Measurements from ENCODE around the gene LOXHD1.

LOXHD1 gene

DNA sequence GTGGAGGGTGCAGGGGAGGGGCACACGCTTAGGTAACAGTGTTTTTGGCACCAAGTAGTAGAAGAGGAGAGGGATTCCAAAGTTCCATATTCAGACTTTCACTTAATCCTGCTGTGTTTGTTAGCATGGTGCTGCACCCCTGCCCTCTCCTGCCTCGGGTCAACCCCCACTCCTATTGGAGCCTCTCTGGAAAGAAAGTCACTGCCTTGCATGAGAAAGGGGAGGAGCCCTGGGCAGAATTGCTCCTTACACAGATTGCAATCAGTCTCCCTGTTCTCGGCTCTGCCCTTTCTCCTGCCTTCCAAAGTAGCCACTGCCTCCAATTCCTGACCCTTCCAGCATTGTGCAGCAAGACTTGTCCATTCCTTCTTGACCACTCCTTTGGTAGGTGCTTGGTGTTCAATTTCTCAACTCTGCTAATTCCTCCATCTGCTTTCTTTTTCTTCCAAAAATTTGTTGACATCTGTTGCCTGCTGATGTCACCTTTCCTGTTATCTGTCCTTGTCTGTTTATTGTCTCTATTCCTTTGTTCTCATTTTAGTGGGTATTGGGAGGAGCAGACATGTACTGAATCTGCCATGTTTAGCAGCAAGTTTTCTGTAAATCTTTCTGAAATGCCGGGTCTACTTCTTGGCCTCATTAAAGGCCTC, 225.4 kb downstream of the LOXHD1 start:
- Histone ChIP-seq H4K20me1 (ENCODE audit: insufficient read depth, low read length) (no peaks in the 10 kb centered on the region), H2AFZ (ENCODE audit: low read length) (no peak overlapping the region), H3K4me2 (ENCODE audit: low read length) (no peak overlapping the region), H3K4me3 (ENCODE audit: low read depth, low read length, poor library complexity, severe bottlenecking) (no peak overlapping the region), H3K27me3 (ENCODE audit: insufficient read depth, low read length) (no peaks in the 10 kb centered on the region), H3K9me2 (ENCODE audit: low read depth, low read length) (no peaks in the 10 kb centered on the region), H3K79me2 (ENCODE audit: insufficient read depth, low read length) (no peaks in the 10 kb centered on the region), H3K36me3 (ENCODE audit: insufficient read depth, low read length) (no peaks in the 10 kb centered on the region), H3K9me3 (ENCODE audit: low read length) (no peaks in the 10 kb centered on the region), H3K4me1 (ENCODE audit: insufficient read depth, low read length, severe bottlenecking) (no peaks in the 10 kb centered on the region), H3K9ac (ENCODE audit: low read length) (no peak overlapping the region), H3F3A (ENCODE audit: insufficient read depth, low read length) (no peaks in the 10 kb centered on the region), H3K27ac (ENCODE audit: low read depth, low read length, poor library complexity, severe bottlenecking) (no peak overlapping the region)
- TF ChIP-seq, protein P1, sequence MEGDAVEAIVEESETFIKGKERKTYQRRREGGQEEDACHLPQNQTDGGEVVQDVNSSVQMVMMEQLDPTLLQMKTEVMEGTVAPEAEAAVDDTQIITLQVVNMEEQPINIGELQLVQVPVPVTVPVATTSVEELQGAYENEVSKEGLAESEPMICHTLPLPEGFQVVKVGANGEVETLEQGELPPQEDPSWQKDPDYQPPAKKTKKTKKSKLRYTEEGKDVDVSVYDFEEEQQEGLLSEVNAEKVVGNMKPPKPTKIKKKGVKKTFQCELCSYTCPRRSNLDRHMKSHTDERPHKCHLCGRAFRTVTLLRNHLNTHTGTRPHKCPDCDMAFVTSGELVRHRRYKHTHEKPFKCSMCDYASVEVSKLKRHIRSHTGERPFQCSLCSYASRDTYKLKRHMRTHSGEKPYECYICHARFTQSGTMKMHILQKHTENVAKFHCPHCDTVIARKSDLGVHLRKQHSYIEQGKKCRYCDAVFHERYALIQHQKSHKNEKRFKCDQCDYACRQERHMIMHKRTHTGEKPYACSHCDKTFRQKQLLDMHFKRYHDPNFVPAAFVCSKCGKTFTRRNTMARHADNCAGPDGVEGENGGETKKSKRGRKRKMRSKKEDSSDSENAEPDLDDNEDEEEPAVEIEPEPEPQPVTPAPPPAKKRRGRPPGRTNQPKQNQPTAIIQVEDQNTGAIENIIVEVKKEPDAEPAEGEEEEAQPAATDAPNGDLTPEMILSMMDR (IDR thresholded peaks at IDR 0.05; ENCODE audit: low read length), result no peak
- no peak for TF ChIP-seq EZH2 (IDR thresholded peaks at IDR 0.05; ENCODE audit: borderline replicate concordance, low read length)

DNA sequence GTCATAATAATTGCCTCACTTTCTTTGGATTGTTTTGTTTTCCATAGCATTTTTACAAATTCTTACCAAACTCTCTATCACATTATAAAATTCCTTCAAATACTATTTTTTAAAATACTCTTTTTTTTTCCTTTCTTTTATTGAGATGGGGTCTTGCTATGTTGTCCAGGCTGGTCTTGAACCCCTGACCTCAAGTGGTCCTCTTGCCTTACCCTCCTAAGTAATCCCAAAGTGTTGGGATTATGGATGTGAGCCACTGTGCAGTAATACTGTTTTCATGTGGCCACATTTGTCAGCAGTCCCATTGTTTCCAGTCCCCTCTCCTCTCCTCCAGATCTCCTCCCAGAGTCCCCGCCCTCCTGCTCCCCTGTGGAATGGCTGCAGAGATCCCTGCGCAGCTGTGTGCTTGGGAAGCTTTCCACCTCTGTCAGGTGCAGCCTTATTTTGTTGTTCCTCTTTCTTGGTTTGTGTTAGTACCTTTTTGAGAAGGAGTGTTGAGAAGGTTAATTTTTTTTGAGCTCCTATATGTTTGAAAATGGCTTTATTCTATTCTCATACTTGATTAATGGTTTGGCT, 227.3 kb downstream of the LOXHD1 start:
- no peak overlapping the region for H3K27ac ChIP-seq (ENCODE audit: low read depth, low read length, poor library complexity, severe bottlenecking)
- H4K20me1 ChIP-seq (ENCODE audit: insufficient read depth, low read length), result no peaks in the 10 kb centered on the region

DNA sequence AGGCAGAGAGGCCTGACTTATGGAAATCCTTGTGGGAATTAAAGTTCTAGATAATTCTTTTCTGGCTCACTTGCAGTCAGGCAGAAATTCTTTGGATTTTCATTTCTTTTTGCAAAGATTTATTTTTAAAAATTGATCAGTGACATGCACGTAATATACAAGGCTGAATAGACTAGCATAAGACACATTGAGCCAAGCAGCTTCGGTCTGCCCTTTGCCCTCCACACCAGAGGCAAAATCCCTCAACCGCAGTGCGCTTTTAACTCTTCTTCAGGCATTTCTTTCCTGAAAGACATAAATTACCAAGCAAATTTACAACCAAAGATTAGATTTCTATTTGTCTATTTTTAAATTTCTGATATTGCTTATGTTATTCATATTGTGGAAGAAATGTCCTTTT, 227.9 kb downstream of the LOXHD1 start:
- no peak overlapping the region for H3K27ac ChIP-seq (ENCODE audit: low read depth, low read length, poor library complexity, severe bottlenecking)

More for the DNA sequence above, 227.3 kb downstream of the LOXHD1 start:
- Histone ChIP-seq H3K9me2 (ENCODE audit: low read depth, low read length) (no peaks in the 10 kb centered on the region), H3F3A (ENCODE audit: insufficient read depth, low read length) (no peaks in the 10 kb centered on the region), H3K4me1 (ENCODE audit: insufficient read depth, low read length, severe bottlenecking) (no peaks in the 10 kb centered on the region), H3K4me3 (ENCODE audit: low read depth, low read length, poor library complexity, severe bottlenecking) (no peak overlapping the region), H3K4me2 (ENCODE audit: low read length) (no peak overlapping the region), H3K79me2 (ENCODE audit: insufficient read depth, low read length) (no peaks in the 10 kb centered on the region), H3K36me3 (ENCODE audit: insufficient read depth, low read length) (no peaks in the 10 kb centered on the region), H3K27me3 (ENCODE audit: insufficient read depth, low read length) (no peaks in the 10 kb centered on the region), H3K9me3 (ENCODE audit: low read length) (no peaks in the 10 kb centered on the region), H2AFZ (ENCODE audit: low read length) (no peak overlapping the region), H3K9ac (ENCODE audit: low read length) (no peak overlapping the region)
- no peak for TF ChIP-seq EZH2 (IDR thresholded peaks at IDR 0.05; ENCODE audit: borderline replicate concordance, low read length)
- TF ChIP-seq, protein P1 (IDR thresholded peaks at IDR 0.05; ENCODE audit: low read length), result no peak

More for the DNA sequence above, 227.9 kb downstream of the LOXHD1 start:
- no peaks in the 10 kb centered on the region for H3K79me2 ChIP-seq (ENCODE audit: insufficient read depth, low read length)
- H4K20me1 ChIP-seq (ENCODE audit: insufficient read depth, low read length), result no peaks in the 10 kb centered on the region
- H3F3A ChIP-seq (ENCODE audit: insufficient read depth, low read length), result no peaks in the 10 kb centered on the region
- TF ChIP-seq EZH2 (IDR thresholded peaks at IDR 0.05; ENCODE audit: borderline replicate concordance, low read length), result no peak
- TF ChIP-seq, protein P1 (IDR thresholded peaks at IDR 0.05; ENCODE audit: low read length), result no peak
- H3K9me2 ChIP-seq (ENCODE audit: low read depth, low read length), result no peaks in the 10 kb centered on the region
- no peaks in the 10 kb centered on the region for H3K4me1 ChIP-seq (ENCODE audit: insufficient read depth, low read length, severe bottlenecking)
- H3K4me3 ChIP-seq (ENCODE audit: low read depth, low read length, poor library complexity, severe bottlenecking), result no peak overlapping the region
- H3K27me3 ChIP-seq (ENCODE audit: insufficient read depth, low read length), result no peaks in the 10 kb centered on the region
- no peak overlapping the region for H3K9ac ChIP-seq (ENCODE audit: low read length)
- H2AFZ ChIP-seq (ENCODE audit: low read length), result no peak overlapping the region
- no peaks in the 10 kb centered on the region for H3K36me3 ChIP-seq (ENCODE audit: insufficient read depth, low read length)
- no peak overlapping the region for H3K4me2 ChIP-seq (ENCODE audit: low read length)
- no peaks in the 10 kb centered on the region for H3K9me3 ChIP-seq (ENCODE audit: low read length)
